Endothelial cell of umbilical vein (primary cell): ENCODE results near the gene ADPGK. TPM values are rescaled to one million over a fixed set of nuclear protein-coding genes. Genes with fewer than 3 reads are reported as not detected.

Experiments used
- BruUV-seq: library from RNA; stranded (reverse); fragments of 400-500 nt; replicated peaks from 2 replicates; lab custom pipeline; 2021; lab: Mats Ljungman, UMichigan
- CTCF ChIA-PET: fragments of 300-600, 350-600 bp; sonication (Branson Sonifier 250); formaldehyde crosslinking; loops from one replicate; lab custom pipeline; 2021; ENCODE audit warnings: antibody characterized with exemption, inconsistent platforms; lab: Charles Lee
- POLR2A ChIA-PET: fragments of 300-600, 350-600 bp; sonication (Branson Sonifier 250); formaldehyde crosslinking; loops from one replicate; lab custom pipeline; 2021; ENCODE audit warnings: antibody characterized with exemption, inconsistent platforms; lab: Charles Lee
- DNase-seq: peaks from one replicate; pipeline ENCODE4 v3.0.0-alpha.2; 2011; ENCODE audit warnings: low read depth, low spot score
- FAIRE-seq: peaks from 2 replicates; lab custom pipeline; 2011; peaks lifted over from hg19 to GRCh38; lab: Jason Lieb, UNC
- H2AFZ ChIP-seq: 2 replicates; pipeline ENCODE4 v1.6.0; 2012; ENCODE audit warnings: low read depth, low read length, control low read depth, inconsistent platforms
- H3K27ac ChIP-seq: 2 replicates; pipeline ENCODE4 v1.5.1; 2011; ENCODE audit warnings: low read depth, mild to moderate bottlenecking, control low read depth, low read length, moderate library complexity; ENCODE audit not compliant: insufficient read depth
- H3K27me3 ChIP-seq, 2 experiments: 2 replicates each; pipeline versions ENCODE4 v1.6.0 to v1.6.1; 2011; ENCODE audit warnings: low read length in 2 of 2, mixed read lengths in 1 of 2; ENCODE audit not compliant: control insufficient read depth in 2 of 2, insufficient read depth in 2 of 2
- H3K36me3 ChIP-seq, 2 experiments: 2 replicates in 1 of 2; 3 replicates in 1 of 2; pipeline ENCODE4 v1.5.1; 2011; ENCODE audit warnings: low read length in 2 of 2, mild to moderate bottlenecking in 1 of 2, moderate library complexity in 1 of 2; ENCODE audit not compliant: control insufficient read depth in 2 of 2, insufficient read depth in 2 of 2; ENCODE audit errors: extremely low read depth in 1 of 2
- H3K4me1 ChIP-seq: 3 replicates; pipeline ENCODE4 v1.5.1; 2011; ENCODE audit warnings: mild to moderate bottlenecking, low read length; ENCODE audit not compliant: control insufficient read depth, insufficient read depth; ENCODE audit errors: extremely low read depth
- H3K4me2 ChIP-seq: 2 replicates; pipeline ENCODE4 v1.6.1; 2011; ENCODE audit warnings: low read length, control low read depth, mixed read lengths; ENCODE audit not compliant: insufficient read depth
- H3K4me3 ChIP-seq, 3 experiments: fragments of 200-600 bp in 1 of 3; sonication (generic), shearing (Covaris generic) in 1 of 3; replicated peaks in 1 of 3; 2 replicates each; pipeline ENCODE4 v1.5.1; 2011 to 2016; ENCODE audit warnings: control low read depth in 3 of 3, low read length in 3 of 3, mild to moderate bottlenecking in 2 of 3, inconsistent platforms in 1 of 3, low read depth in 1 of 3, moderate library complexity in 1 of 3; ENCODE audit not compliant: insufficient read depth in 1 of 3
- H3K79me2 ChIP-seq: 2 replicates; pipeline ENCODE4 v1.6.0; 2012; ENCODE audit warnings: low read length, inconsistent platforms; ENCODE audit not compliant: control insufficient read depth, insufficient read depth
- H3K9ac ChIP-seq: replicated peaks from 2 replicates; pipeline ENCODE3; 2011; ENCODE audit warnings: low read length, control low read depth; ENCODE audit not compliant: insufficient read depth; ENCODE audit errors: extremely low read depth
- H3K9me1 ChIP-seq: replicated peaks from 3 replicates; pipeline ENCODE4 v1.6.0; 2011; ENCODE audit warnings: mild to moderate bottlenecking, low read length; ENCODE audit not compliant: control insufficient read depth, insufficient read depth; ENCODE audit errors: extremely low read depth
- H3K9me3 ChIP-seq: replicated peaks from 2 replicates; pipeline ENCODE4 v1.5.1; 2012; ENCODE audit warnings: low read length, inconsistent platforms; ENCODE audit not compliant: control insufficient read depth, insufficient read depth
- H4K20me1 ChIP-seq: replicated peaks from 2 replicates; pipeline ENCODE3; 2011; ENCODE audit warnings: mild to moderate bottlenecking, low read length; ENCODE audit not compliant: control insufficient read depth, insufficient read depth; ENCODE audit errors: extremely low read depth
- EZH2 ChIP-seq: IDR thresholded peaks from 2 replicates; pipeline ENCODE4 v1.6.1; 2012; ENCODE audit warnings: borderline replicate concordance, low read depth, mild to moderate bottlenecking, moderate library complexity, low read length, inconsistent platforms; ENCODE audit not compliant: severe bottlenecking
- FOS ChIP-seq: IDR thresholded peaks from 2 replicates; pipeline ENCODE4 v1.6.1; 2011; ENCODE audit warnings: mild to moderate bottlenecking, low read length, moderate library complexity, borderline replicate concordance; ENCODE audit not compliant: insufficient read depth
- GATA2 ChIP-seq: IDR thresholded peaks from 2 replicates; pipeline ENCODE4 v1.7.0; 2011; ENCODE audit warnings: low read depth, mild to moderate bottlenecking, moderate library complexity, mixed read lengths, low read length; ENCODE audit not compliant: insufficient read length, insufficient read depth
- JUN ChIP-seq: IDR thresholded peaks from 2 replicates; pipeline ENCODE4 v1.6.1; 2011; ENCODE audit warnings: borderline replicate concordance, low read depth; ENCODE audit not compliant: insufficient read length, insufficient read depth
- MYC ChIP-seq: IDR thresholded peaks from one replicate; pipeline ENCODE4 v1.6.1; 2011; ENCODE audit warnings: mild to moderate bottlenecking, low read depth, low read length
- POLR2A ChIP-seq: IDR thresholded peaks from 2 replicates; pipeline ENCODE4 v1.6.1; 2012; ENCODE audit warnings: low read depth, mild to moderate bottlenecking, control low read depth, low read length
- POLR2AphosphoS5 ChIP-seq: IDR thresholded peaks from 2 replicates; pipeline ENCODE4 v1.6.1; 2012; ENCODE audit warnings: low read depth, mild to moderate bottlenecking, control low read depth, low read length, moderate library complexity; ENCODE audit not compliant: insufficient read depth
- dilution Hi-C: fragments of 300-500 bp; cut with MboI; formaldehyde crosslinking; loops from one replicate; pipeline ENCODE4 v1.15.0; 2019; ENCODE audit warnings: low sequenced_read_pairs; ENCODE audit not compliant: extremely low pct_ligation_motif_present
- intact Hi-C: fragments of 100-400 bp; cut with micrococcal nuclease; formaldehyde crosslinking; loops from one replicate; pipeline ENCODE4 v1.10.0; 2022
- polyA plus RNA-seq, 4 experiments: library from polyadenylated mRNA; depleted of rRNA in 3 of 4; stranded (reverse) in 3 of 4; unstranded in 1 of 4; fragments of >200 nt; gene quantifications; 2 replicates each; pipeline versions ENCODE4 v1.2.1 to v1.2.3, GENCODE V29; 2011 to 2012; ENCODE audit warnings: missing spikeins in 1 of 4
- total RNA-seq: library from RNA; stranded (reverse); gene quantifications from 2 replicates; pipeline ENCODE4 v1.2.3, GENCODE V29; 2021
- TF ChIP-seq, protein P1 (sequence below): IDR thresholded peaks from 2 replicates; pipeline ENCODE4 v1.6.1; 2011; ENCODE audit not compliant: insufficient read depth, insufficient read length
- TF ChIP-seq, protein P2 (sequence below), 2 donors: IDR thresholded peaks; 1 replicate in 1 of 2; 2 replicates in 1 of 2; pipeline ENCODE4 v1.5.1; 2011; ENCODE audit warnings: low read length in 2 of 2, mild to moderate bottlenecking in 2 of 2, moderate library complexity in 2 of 2, control low read depth in 1 of 2, inconsistent platforms in 1 of 2, low read depth in 1 of 2; ENCODE audit not compliant: insufficient read depth in 1 of 2; ENCODE audit errors: extremely low read depth in 1 of 2

ADPGK gene
- total and polyA plus RNA-seq, 2 donors (not counting 3 experiments of a cell fraction or from before 2014, with no cell fraction given) = 51.0 to 57.1 TPM

DNA sequence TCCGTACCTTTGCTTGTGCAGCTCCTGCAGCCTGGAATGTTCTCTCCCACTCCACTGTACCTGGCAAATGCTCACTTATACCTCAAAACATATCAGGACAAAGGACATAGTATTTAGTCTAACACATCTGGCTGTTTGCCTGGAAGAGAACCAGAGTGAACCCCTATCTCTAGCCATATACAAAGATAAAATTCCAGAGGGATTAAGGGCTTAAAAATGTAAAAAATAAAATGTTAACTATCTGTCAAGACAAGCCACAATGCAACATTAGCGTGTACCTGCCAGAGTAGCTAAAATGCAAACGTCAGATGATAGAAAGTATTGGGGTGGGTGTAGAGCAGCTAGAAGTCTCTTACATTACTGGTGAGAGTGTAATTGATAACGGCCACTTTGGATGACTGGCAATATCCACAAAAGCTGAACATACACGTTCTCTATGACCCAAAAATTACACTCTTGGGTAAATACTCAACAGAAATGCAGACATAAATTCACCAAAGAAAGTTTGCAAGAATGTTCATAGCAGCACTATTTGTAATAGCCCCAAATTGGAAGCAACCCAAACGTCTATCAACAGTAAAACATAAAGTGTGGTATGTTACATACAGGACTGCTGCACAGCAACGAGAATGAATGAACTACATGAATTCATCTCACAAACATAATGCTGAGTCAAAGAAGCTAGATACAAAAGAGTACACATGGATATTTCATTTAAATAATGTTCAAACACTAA, 18.2 kb upstream of the ADPGK start:
- no TSS peak for BruUV-seq
- H3K4me1 ChIP-seq = peaks cover 6% of the 10 kb centered on the region
- no peak overlapping the region for H2AFZ ChIP-seq
- no peaks in the 10 kb centered on the region for H3K79me2 ChIP-seq
- H3K36me3 ChIP-seq = no peaks in the 10 kb centered on the region
- H4K20me1 ChIP-seq = no peaks in the 10 kb centered on the region
- H3K4me3 ChIP-seq = no peak overlapping the region
- H3K4me2 ChIP-seq = no peak overlapping the region
- dilution Hi-C loops = no loop called here
- no peak overlapping the region for H3K27ac ChIP-seq
- TF ChIP-seq MYC (no peak), FOS (no peak), GATA2 (no peak), EZH2 (no peak), POLR2AphosphoS5 (no peak), JUN (no peak), POLR2A (no peak)
- TF ChIP-seq, protein P1, sequence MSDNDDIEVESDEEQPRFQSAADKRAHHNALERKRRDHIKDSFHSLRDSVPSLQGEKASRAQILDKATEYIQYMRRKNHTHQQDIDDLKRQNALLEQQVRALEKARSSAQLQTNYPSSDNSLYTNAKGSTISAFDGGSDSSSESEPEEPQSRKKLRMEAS = no peak
- TF ChIP-seq, protein P2, sequence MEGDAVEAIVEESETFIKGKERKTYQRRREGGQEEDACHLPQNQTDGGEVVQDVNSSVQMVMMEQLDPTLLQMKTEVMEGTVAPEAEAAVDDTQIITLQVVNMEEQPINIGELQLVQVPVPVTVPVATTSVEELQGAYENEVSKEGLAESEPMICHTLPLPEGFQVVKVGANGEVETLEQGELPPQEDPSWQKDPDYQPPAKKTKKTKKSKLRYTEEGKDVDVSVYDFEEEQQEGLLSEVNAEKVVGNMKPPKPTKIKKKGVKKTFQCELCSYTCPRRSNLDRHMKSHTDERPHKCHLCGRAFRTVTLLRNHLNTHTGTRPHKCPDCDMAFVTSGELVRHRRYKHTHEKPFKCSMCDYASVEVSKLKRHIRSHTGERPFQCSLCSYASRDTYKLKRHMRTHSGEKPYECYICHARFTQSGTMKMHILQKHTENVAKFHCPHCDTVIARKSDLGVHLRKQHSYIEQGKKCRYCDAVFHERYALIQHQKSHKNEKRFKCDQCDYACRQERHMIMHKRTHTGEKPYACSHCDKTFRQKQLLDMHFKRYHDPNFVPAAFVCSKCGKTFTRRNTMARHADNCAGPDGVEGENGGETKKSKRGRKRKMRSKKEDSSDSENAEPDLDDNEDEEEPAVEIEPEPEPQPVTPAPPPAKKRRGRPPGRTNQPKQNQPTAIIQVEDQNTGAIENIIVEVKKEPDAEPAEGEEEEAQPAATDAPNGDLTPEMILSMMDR (IDR thresholded peaks at IDR 0.05; ENCODE audit: extremely low read depth in 1 of 2, insufficient read depth in 1 of 2, low read depth in 1 of 2, low read length in 2 of 2) = no peak
- no peak overlapping the region for H3K9ac ChIP-seq
- no peak for DNase-seq
- ChIA-PET POLR2A (no interaction called here), CTCF (no interaction called here)
- no peaks in the 10 kb centered on the region for H3K9me3 ChIP-seq
- FAIRE-seq = no peak
- H3K9me1 ChIP-seq = no peaks in the 10 kb centered on the region
- intact Hi-C loops = no loop called here
- H3K27me3 ChIP-seq = peaks cover 26 to 39% of the 10 kb centered on the region in 2 experiments
